ENCODE data around the gene GRID1. TPM values are rescaled to one million over a fixed set of nuclear protein-coding genes. Genes with fewer than 3 reads are reported as not detected.

The GRID1 gene
- total RNA-seq, 3 donors from 2014 or later: 0.61 to 1.9 (median 0.87) TPM

- Histone ChIP-seq H3K36me3 (ENCODE audit: low read depth) (no peaks in the 10 kb centered on the region), H3K4me1 (ENCODE audit: low read depth) (no peaks in the 10 kb centered on the region), H3K9me3 (no peaks in the 10 kb centered on the region), H3K4me3 (no peak overlapping the region)
- no peak for TF ChIP-seq CTCF (IDR thresholded peaks at IDR 0.05)
- no peak for DNase-seq
- no peak for ATAC-seq
- intact Hi-C loops (cut with DNase I, micrococcal nuclease): no loop called here
Measured at GRCh38 chr10:86152911-86153310, 213.7 kb downstream of the GRID1 start.

GRCh38 chr10:86152354-86152753, 214.2 kb downstream of the GRID1 start:
- Histone ChIP-seq H3K9me3 (no peaks in the 10 kb centered on the region), H3K36me3 (ENCODE audit: low read depth) (no peaks in the 10 kb centered on the region), H3K4me3 (no peak overlapping the region), H3K4me1 (ENCODE audit: low read depth) (no peaks in the 10 kb centered on the region)
- intact Hi-C loops (cut with DNase I, micrococcal nuclease): no loop called here
- ATAC-seq (no peak), DNase-seq (no peak)
- TF ChIP-seq CTCF (IDR thresholded peaks at IDR 0.05): no peak

GRCh38 chr10:86151613-86152012, 215.0 kb downstream of the GRID1 start:
- H3K9me3 ChIP-seq: no peaks in the 10 kb centered on the region
- H3K36me3 ChIP-seq (ENCODE audit: low read depth): no peaks in the 10 kb centered on the region
- H3K4me1 ChIP-seq (ENCODE audit: low read depth): no peaks in the 10 kb centered on the region
- no peak overlapping the region for H3K4me3 ChIP-seq
- DNase-seq (no peak), ATAC-seq (no peak)
- intact Hi-C loops (cut with DNase I, micrococcal nuclease): no loop called here
- TF ChIP-seq CTCF (IDR thresholded peaks at IDR 0.05): no peak

GRCh38 chr10:86149257-86149656, 217.3 kb downstream of the GRID1 start:
- intact Hi-C loops (cut with DNase I, micrococcal nuclease): no loop called here
- Histone ChIP-seq H3K9me3 (no peaks in the 10 kb centered on the region), H3K36me3 (ENCODE audit: low read depth) (no peaks in the 10 kb centered on the region), H3K4me3 (no peak overlapping the region), H3K4me1 (ENCODE audit: low read depth) (no peaks in the 10 kb centered on the region)
- no peak for DNase-seq
- no peak for TF ChIP-seq CTCF (IDR thresholded peaks at IDR 0.05)
- no peak for ATAC-seq

GRCh38 chr10:86148117-86148516, 218.5 kb downstream of the GRID1 start:
- DNase-seq (no peak), ATAC-seq (no peak)
- no peak for TF ChIP-seq CTCF (IDR thresholded peaks at IDR 0.05)
- Histone ChIP-seq H3K4me3 (no peak overlapping the region), H3K9me3 (no peaks in the 10 kb centered on the region), H3K4me1 (ENCODE audit: low read depth) (no peaks in the 10 kb centered on the region), H3K36me3 (ENCODE audit: low read depth) (no peaks in the 10 kb centered on the region)
- intact Hi-C loops (cut with DNase I, micrococcal nuclease): no loop called here

- intact Hi-C loops (cut with DNase I, micrococcal nuclease): no loop called here
- no peak for TF ChIP-seq CTCF (IDR thresholded peaks at IDR 0.05)
- DNase-seq: no peak
Measured at GRCh38 chr10:86144301-86144700, 222.3 kb downstream of the GRID1 start.

More at GRCh38 chr10:86144301-86144700, 222.3 kb downstream of the GRID1 start:
- ATAC-seq: no peak
- H3K9me3 ChIP-seq: no peaks in the 10 kb centered on the region
- H3K4me3 ChIP-seq: no peak overlapping the region
- no peaks in the 10 kb centered on the region for H3K36me3 ChIP-seq (ENCODE audit: low read depth)
- H3K4me1 ChIP-seq (ENCODE audit: low read depth): no peaks in the 10 kb centered on the region
